ENCODE measurements around the gene MKX.
A peak's percentile ranks its signal among the peaks of the same experiment; 100 is the strongest.

MKX gene

GRCh38 chr10:27723436-27723835 lies 22.2 kb downstream of the MKX start:
- H4K20me1 ChIP-seq (ENCODE audit: insufficient read depth, low read length, poor library complexity, severe bottlenecking) = no peaks in the 10 kb centered on the region
- TF ChIP-seq CTCF (conservative IDR thresholded peaks at IDR 0.05; ENCODE audit: low read length) = no peak
- no peak for TF ChIP-seq EZH2phosphoT487 (IDR thresholded peaks at IDR 0.05; ENCODE audit: borderline replicate concordance)
- H3K9me2 ChIP-seq (replicated peaks; ENCODE audit: low read depth, low read length) = no peaks in the 10 kb centered on the region
- H3K79me2 ChIP-seq (ENCODE audit: insufficient read depth, low read length) = no peaks in the 10 kb centered on the region
- no peak overlapping the region for H3K4me3 ChIP-seq (ENCODE audit: low read length, poor library complexity, severe bottlenecking)
- no peaks in the 10 kb centered on the region for H3K9me3 ChIP-seq (ENCODE audit: insufficient read depth, low read depth, low read length)
- peak overlapping the region; percentile 15 for H3K9ac ChIP-seq (ENCODE audit: low read depth, low read length, poor library complexity, severe bottlenecking)
- peaks cover 33% of the 10 kb centered on the region for H3K4me1 ChIP-seq (ENCODE audit: insufficient read depth, low read length, poor library complexity, severe bottlenecking)
- peak overlapping the region; percentile 83 for H2AFZ ChIP-seq (ENCODE audit: low read length)
- H3K36me3 ChIP-seq (ENCODE audit: insufficient read depth, low read length) = no peaks in the 10 kb centered on the region
- peak overlapping the region; percentile 15 for H3K4me2 ChIP-seq (ENCODE audit: low read depth, low read length, poor library complexity, severe bottlenecking)
- H3K27me3 ChIP-seq (ENCODE audit: insufficient read depth, low read length, poor library complexity, severe bottlenecking) = no peaks in the 10 kb centered on the region
- H3F3A ChIP-seq (ENCODE audit: low read depth) = no peaks in the 10 kb centered on the region

- H3K4me3 ChIP-seq (ENCODE audit: low read length, poor library complexity, severe bottlenecking) = no peak overlapping the region
- no peak for TF ChIP-seq CTCF (conservative IDR thresholded peaks at IDR 0.05; ENCODE audit: low read length)
- TF ChIP-seq EZH2phosphoT487 (IDR thresholded peaks at IDR 0.05; ENCODE audit: borderline replicate concordance) = no peak
- no peaks in the 10 kb centered on the region for H3K9me3 ChIP-seq (ENCODE audit: insufficient read depth, low read depth, low read length)
- no peaks in the 10 kb centered on the region for H3K79me2 ChIP-seq (ENCODE audit: insufficient read depth, low read length)
- H2AFZ ChIP-seq (ENCODE audit: low read length) = no peak overlapping the region
- no peaks in the 10 kb centered on the region for H3K27me3 ChIP-seq (ENCODE audit: insufficient read depth, low read length, poor library complexity, severe bottlenecking)
- no peak overlapping the region for H3K9ac ChIP-seq (ENCODE audit: low read depth, low read length, poor library complexity, severe bottlenecking)
- H3K4me1 ChIP-seq (ENCODE audit: insufficient read depth, low read length, poor library complexity, severe bottlenecking) = peaks cover 43% of the 10 kb centered on the region
- H3F3A ChIP-seq (ENCODE audit: low read depth) = no peaks in the 10 kb centered on the region
- no peaks in the 10 kb centered on the region for H3K9me2 ChIP-seq (replicated peaks; ENCODE audit: low read depth, low read length)
- no peaks in the 10 kb centered on the region for H3K36me3 ChIP-seq (ENCODE audit: insufficient read depth, low read length)
- no peak overlapping the region for H3K4me2 ChIP-seq (ENCODE audit: low read depth, low read length, poor library complexity, severe bottlenecking)
- no peaks in the 10 kb centered on the region for H4K20me1 ChIP-seq (ENCODE audit: insufficient read depth, low read length, poor library complexity, severe bottlenecking)
Observed at GRCh38 chr10:27720529-27720928, 25.1 kb downstream of the MKX start.

GRCh38 chr10:27719052-27719451 lies 26.6 kb downstream of the MKX start:
- H3K4me2 ChIP-seq (ENCODE audit: low read depth, low read length, poor library complexity, severe bottlenecking) = no peak overlapping the region

More at GRCh38 chr10:27719052-27719451, 26.6 kb downstream of the MKX start:
- H4K20me1 ChIP-seq (ENCODE audit: insufficient read depth, low read length, poor library complexity, severe bottlenecking) = no peaks in the 10 kb centered on the region
- no peaks in the 10 kb centered on the region for H3K36me3 ChIP-seq (ENCODE audit: insufficient read depth, low read length)
- H3K4me1 ChIP-seq (ENCODE audit: insufficient read depth, low read length, poor library complexity, severe bottlenecking) = peaks cover 54% of the 10 kb centered on the region
- no peak overlapping the region for H3K9ac ChIP-seq (ENCODE audit: low read depth, low read length, poor library complexity, severe bottlenecking)
- no peak for TF ChIP-seq EZH2phosphoT487 (IDR thresholded peaks at IDR 0.05; ENCODE audit: borderline replicate concordance)
- no peak for TF ChIP-seq CTCF (conservative IDR thresholded peaks at IDR 0.05; ENCODE audit: low read length)
- no peak overlapping the region for H3K4me3 ChIP-seq (ENCODE audit: low read length, poor library complexity, severe bottlenecking)
- no peaks in the 10 kb centered on the region for H3K9me3 ChIP-seq (ENCODE audit: insufficient read depth, low read depth, low read length)
- H3K27me3 ChIP-seq (ENCODE audit: insufficient read depth, low read length, poor library complexity, severe bottlenecking) = no peaks in the 10 kb centered on the region
- 0 out of 2 replicates have a peak, but pooled peaks cover 3% of the 10 kb centered on the region for H3F3A ChIP-seq (ENCODE audit: low read depth)
- H3K9me2 ChIP-seq (replicated peaks; ENCODE audit: low read depth, low read length) = no peaks in the 10 kb centered on the region
- H3K79me2 ChIP-seq (ENCODE audit: insufficient read depth, low read length) = no peaks in the 10 kb centered on the region
- 0 out of 2 replicates have a peak overlapping the region, but pooled peaks have one; percentile 23 for H2AFZ ChIP-seq (ENCODE audit: low read length)
